CD4-positive, CD25-positive, alpha-beta regulatory T cell (primary cell): ENCODE measurements around the gene ARHGAP25. TPM values are rescaled to one million over a fixed set of nuclear protein-coding genes. Genes with fewer than 3 reads are reported as not detected.

Source experiments
- ATAC-seq, 2 donors: fragments of 150-1000 bp; cut with Tn5 transposase; one replicate each; pipeline ENCODE4 v1.10.0; 2021; ENCODE audit warnings: low read depth in 2 of 2, moderate number of reproducible peaks in 2 of 2, moderate library complexity in 1 of 2
- DNase-seq, 3 donors: peaks; one replicate each; pipeline versions ENCODE4 v3.0.0 to v3.0.0-alpha.2; 2012 to 2022; ENCODE audit warnings: mixed read lengths in 1 of 3
- H3K27ac ChIP-seq: one replicate; pipeline ENCODE4 v1.7.0; 2013; ENCODE audit warnings: mild to moderate bottlenecking, low read length; ENCODE audit not compliant: insufficient read depth, poor library complexity, severe bottlenecking
- H3K27me3 ChIP-seq: one replicate; pipeline ENCODE4 v1.7.0; 2013; ENCODE audit warnings: low read length; ENCODE audit not compliant: control insufficient read depth, insufficient read depth
- H3K36me3 ChIP-seq: one replicate; pipeline ENCODE4 v1.7.0; 2013; ENCODE audit warnings: mild to moderate bottlenecking, low read length, moderate library complexity; ENCODE audit not compliant: control insufficient read depth, insufficient read depth
- H3K4me1 ChIP-seq: 2 replicates; pipeline ENCODE4 v1.7.0; 2013; ENCODE audit warnings: mild to moderate bottlenecking, low read length; ENCODE audit not compliant: insufficient read depth, control insufficient read depth, poor library complexity, severe bottlenecking
- H3K4me3 ChIP-seq: one replicate; pipeline ENCODE4 v1.7.0; 2013; ENCODE audit warnings: low read depth, mild to moderate bottlenecking, low read length, moderate library complexity
- H3K9me3 ChIP-seq, 2 experiments: 1 replicate in 1 of 2; 2 replicates in 1 of 2; pipeline ENCODE4 v1.7.0; 2013; ENCODE audit warnings: low read length in 2 of 2, mild to moderate bottlenecking in 1 of 2, moderate library complexity in 1 of 2; ENCODE audit not compliant: control insufficient read depth in 2 of 2
- H3K27ac Mint-ChIP-seq, 3 donors: one replicate each; pipeline ENCODE4 v1.8.0; 2020 to 2022; ENCODE audit warnings: mild to moderate bottlenecking in 3 of 3, mixed read lengths in 3 of 3, moderate library complexity in 2 of 3
- H3K27me3 Mint-ChIP-seq: one replicate; pipeline ENCODE4 v1.8.0; 2022; ENCODE audit warnings: mild to moderate bottlenecking, mixed read lengths
- H3K36me3 Mint-ChIP-seq: one replicate; pipeline ENCODE4 v1.8.0; 2020; ENCODE audit warnings: mixed read lengths
- H3K4me1 Mint-ChIP-seq, 4 donors: one replicate each; pipeline ENCODE4 v1.8.0; 2020 to 2022; ENCODE audit warnings: mixed read lengths in 4 of 4, mild to moderate bottlenecking in 1 of 4
- H3K4me3 Mint-ChIP-seq, 4 donors: one replicate each; pipeline ENCODE4 v1.8.0; 2020 to 2022; ENCODE audit warnings: mild to moderate bottlenecking in 4 of 4, mixed read lengths in 4 of 4, moderate library complexity in 3 of 4
- H3K9me3 Mint-ChIP-seq, 7 donors: one replicate each; pipeline ENCODE4 v1.8.0; 2020 to 2022; ENCODE audit warnings: mixed read lengths in 7 of 7, mild to moderate bottlenecking in 3 of 7, moderate library complexity in 2 of 7
- polyA plus RNA-seq, 4 donors: library from polyadenylated mRNA; unstranded; fragments of 300-500 nt; fragmentation: Illumina TruSeq; gene quantifications; one replicate each; pipeline ENCODE4 v1.2.3, GENCODE V29; 2021
- total RNA-seq: library from RNA; stranded (reverse); gene quantifications from one replicate; pipeline ENCODE4 v1.2.3, GENCODE V29; 2022

Gene ARHGAP25
- total and polyA plus RNA-seq, 5 donors from 2014 or later, result 97.8 to 148 (median 135) TPM

DNA sequence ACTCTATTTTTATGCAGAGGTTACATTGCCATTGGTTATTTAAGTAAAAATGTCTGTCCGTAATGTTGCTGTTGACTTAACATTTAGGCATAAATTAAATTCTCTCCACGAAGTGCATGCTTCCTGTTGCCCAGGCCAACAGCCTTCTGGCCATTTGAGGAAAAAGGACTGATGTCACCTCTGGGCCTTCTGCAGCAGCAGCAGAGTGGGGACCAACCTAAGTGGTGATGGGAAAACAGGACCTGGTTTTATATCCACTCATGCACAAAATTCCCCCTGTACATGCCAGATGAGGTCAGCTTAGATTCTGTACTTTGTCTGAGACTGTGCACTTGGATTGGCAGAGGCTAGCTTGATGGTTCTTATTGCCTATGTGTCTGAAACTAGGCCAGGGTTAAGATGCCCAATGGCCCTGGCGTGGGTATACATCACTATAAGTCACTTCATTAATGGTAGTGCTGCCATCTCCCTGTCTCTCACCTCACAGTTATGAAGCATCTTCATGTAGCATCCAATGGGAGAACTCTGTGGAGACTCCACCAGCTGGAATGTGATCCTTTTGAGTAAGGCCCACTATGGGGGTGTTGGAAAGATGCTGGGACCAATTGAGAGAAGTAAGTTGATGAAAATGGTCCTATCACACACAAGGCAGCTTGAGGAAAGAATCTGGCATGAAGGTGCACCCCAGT lies 4.4 kb downstream of the ARHGAP25 start:
- Mint-ChIP-seq H3K36me3 (peaks cover 22% of the 10 kb centered on the region), H3K27ac (peak overlapping the region in 2 of 3 donors; percentile 91 to 99), H3K9me3 (no peaks in the 10 kb centered on the region), H3K27me3 (no peaks in the 10 kb centered on the region), H3K4me1 (peaks cover 26 to 63% (median 53%) of the 10 kb centered on the region in 4 donors), H3K4me3 (no peak overlapping the region)
- Histone ChIP-seq H3K27ac (peak overlapping the region; percentile 88), H3K4me3 (peak overlapping the region; percentile 100), H3K9me3 (no peaks in the 10 kb centered on the region), H3K27me3 (no peaks in the 10 kb centered on the region), H3K36me3 (peaks cover 11% of the 10 kb centered on the region), H3K4me1 (peaks cover 86% of the 10 kb centered on the region)
- ATAC-seq (no peak), DNase-seq (no peak)

DNA sequence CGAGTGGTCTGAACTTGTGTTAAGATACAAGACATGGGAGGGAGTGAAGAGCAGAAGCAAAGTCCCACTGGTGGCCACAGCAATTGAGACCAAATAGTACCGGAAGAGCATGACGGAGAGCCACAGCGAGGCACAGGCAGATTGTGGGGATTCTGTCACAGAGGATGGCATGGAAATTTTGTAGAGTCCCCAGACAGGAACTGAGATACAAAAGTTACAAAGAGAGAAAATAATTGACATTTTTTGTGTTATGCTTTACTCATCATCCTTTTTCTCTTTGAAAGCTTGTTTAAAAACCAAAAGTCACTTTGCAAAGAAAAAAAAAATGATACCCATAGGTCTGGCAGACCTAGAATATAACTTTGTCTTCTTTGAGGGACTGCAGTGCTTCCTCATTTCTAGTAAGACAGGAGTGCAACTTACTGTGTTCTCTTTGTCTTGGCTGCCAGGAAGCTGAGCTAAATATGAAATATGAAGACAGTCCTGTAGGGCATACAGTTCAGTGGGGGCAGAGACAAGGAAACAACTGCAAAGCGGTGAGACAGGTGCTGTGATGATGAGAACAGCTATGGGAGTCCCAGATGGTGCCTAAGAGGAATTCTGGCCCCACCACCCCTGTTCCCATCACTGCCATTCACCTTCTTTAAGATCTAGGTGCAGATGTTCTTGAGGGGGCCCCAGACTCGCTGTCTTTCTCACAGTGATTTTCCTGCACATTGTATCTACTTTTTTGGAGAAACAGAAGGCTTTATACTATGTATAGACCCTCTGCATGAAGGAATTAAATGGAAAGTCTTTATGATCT lies 5.2 kb downstream of the ARHGAP25 start:
- H3K4me3 ChIP-seq, result peak overlapping the region; percentile 100
- H3K27me3 ChIP-seq, result no peaks in the 10 kb centered on the region
- H3K36me3 ChIP-seq, result peaks cover 12% of the 10 kb centered on the region
- H3K4me1 Mint-ChIP-seq, result peaks cover 32 to 71% (median 61%) of the 10 kb centered on the region in 4 donors
- H3K36me3 Mint-ChIP-seq, result peaks cover 22% of the 10 kb centered on the region
- H3K27ac ChIP-seq, result peak overlapping the region; percentile 88
- no peak overlapping the region for H3K4me3 Mint-ChIP-seq
- H3K9me3 Mint-ChIP-seq, result no peaks in the 10 kb centered on the region
- DNase-seq (no peak), ATAC-seq (no peak)
- no peaks in the 10 kb centered on the region for H3K27me3 Mint-ChIP-seq
- H3K4me1 ChIP-seq, result peaks cover 86% of the 10 kb centered on the region
- no peaks in the 10 kb centered on the region for H3K9me3 ChIP-seq
- peak overlapping the region in 2 of 3 donors; percentile 91 to 99 for H3K27ac Mint-ChIP-seq

DNA sequence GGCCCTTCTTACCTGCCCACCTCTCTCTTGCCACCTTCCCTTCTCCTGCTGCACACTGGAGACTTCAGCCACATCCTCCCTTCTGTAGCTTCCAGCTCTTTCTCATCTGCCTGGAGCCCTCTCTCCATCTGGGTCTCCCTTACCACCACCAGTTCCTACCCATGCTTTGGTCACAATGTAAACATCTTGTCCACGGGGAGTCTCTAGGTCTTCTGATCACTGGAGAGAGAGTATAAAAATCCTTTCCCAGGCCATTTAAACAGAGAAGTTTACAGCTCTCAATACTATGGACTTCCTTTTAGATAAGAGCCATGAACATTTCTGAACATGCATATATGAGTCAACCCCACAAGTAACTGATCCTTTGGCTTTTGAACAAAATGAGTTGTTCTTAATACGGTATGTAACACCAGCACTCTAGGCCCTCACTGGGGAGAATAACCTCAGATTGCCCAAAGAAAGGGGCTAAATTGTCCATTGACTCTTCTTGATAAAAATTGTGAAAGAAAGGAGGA lies 5.8 kb downstream of the ARHGAP25 start:
- peak overlapping the region in 2 of 3 donors; percentile 91 to 99 for H3K27ac Mint-ChIP-seq
- Histone ChIP-seq H3K27me3 (no peaks in the 10 kb centered on the region), H3K4me3 (peak overlapping the region; percentile 100)

DNA sequence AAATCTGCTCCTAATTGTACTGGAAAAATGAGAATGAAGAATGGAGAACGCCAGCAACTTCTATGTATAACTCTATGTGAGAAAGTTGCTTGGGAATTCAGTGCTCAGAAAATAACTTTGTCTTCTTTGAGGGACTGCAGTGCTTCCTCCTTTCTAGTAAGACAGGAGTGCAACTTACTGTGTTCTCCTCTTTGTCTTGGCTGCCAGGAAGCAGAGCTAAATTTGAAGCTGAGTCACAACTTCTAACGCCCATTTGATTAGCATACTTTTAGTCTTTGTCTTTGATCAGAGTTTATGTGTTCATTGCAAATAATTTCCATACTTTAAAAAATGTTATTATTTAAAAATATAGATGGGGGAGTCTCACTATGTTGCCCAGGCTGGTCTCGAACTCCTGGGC lies 6.6 kb downstream of the ARHGAP25 start:
- Mint-ChIP-seq H3K27me3 (no peaks in the 10 kb centered on the region), H3K4me1 (peaks cover 40 to 85% (median 75%) of the 10 kb centered on the region in 4 donors), H3K27ac (peak overlapping the region in 2 of 3 donors; percentile 91 to 99), H3K4me3 (no peak overlapping the region), H3K9me3 (no peaks in the 10 kb centered on the region), H3K36me3 (peaks cover 32% of the 10 kb centered on the region)
- H3K4me1 ChIP-seq, result peaks cover 98% of the 10 kb centered on the region
- H3K4me3 ChIP-seq, result peak overlapping the region; percentile 100
- peaks cover 27% of the 10 kb centered on the region for H3K36me3 ChIP-seq
- no peaks in the 10 kb centered on the region for H3K27me3 ChIP-seq
- no peaks in the 10 kb centered on the region for H3K9me3 ChIP-seq
- DNase-seq, result peak in 1 of 3 donors; percentile 67
- peak; percentile 54 to 56 for ATAC-seq
- peak overlapping the region; percentile 88 for H3K27ac ChIP-seq

More for the DNA sequence above, 5.8 kb downstream of the ARHGAP25 start:
- Histone ChIP-seq H3K9me3 (no peaks in the 10 kb centered on the region), H3K27ac (peak overlapping the region; percentile 88), H3K4me1 (peaks cover 90% of the 10 kb centered on the region), H3K36me3 (peaks cover 19% of the 10 kb centered on the region)
- ATAC-seq (peak; percentile 20 to 29), DNase-seq (no peak)
- H3K9me3 Mint-ChIP-seq, result no peaks in the 10 kb centered on the region
- H3K4me3 Mint-ChIP-seq, result no peak overlapping the region
- H3K36me3 Mint-ChIP-seq, result peaks cover 25% of the 10 kb centered on the region
- H3K27me3 Mint-ChIP-seq, result no peaks in the 10 kb centered on the region
- H3K4me1 Mint-ChIP-seq, result peaks cover 38 to 77% (median 67%) of the 10 kb centered on the region in 4 donors

- Mint-ChIP-seq H3K27ac (peak overlapping the region in 2 of 3 donors; percentile 85 to 88), H3K4me1 (peaks cover 40 to 91% (median 77%) of the 10 kb centered on the region in 4 donors), H3K27me3 (no peaks in the 10 kb centered on the region), H3K4me3 (peak overlapping the region in 3 of 4 donors; percentile 62 to 81 (median 69)), H3K36me3 (peaks cover 34% of the 10 kb centered on the region), H3K9me3 (no peaks in the 10 kb centered on the region)
- H3K27me3 ChIP-seq, result no peaks in the 10 kb centered on the region
- no peaks in the 10 kb centered on the region for H3K9me3 ChIP-seq
- peak overlapping the region; percentile 88 for H3K27ac ChIP-seq
- peaks cover 30% of the 10 kb centered on the region for H3K36me3 ChIP-seq
- DNase-seq (no peak), ATAC-seq (no peak)
- peak overlapping the region; percentile 100 for H3K4me3 ChIP-seq
- H3K4me1 ChIP-seq, result peaks cover 99% of the 10 kb centered on the region
These were observed 7.2 kb downstream of the ARHGAP25 start for GRCh38 chr2:68741805-68742306.

- no peaks in the 10 kb centered on the region for H3K27me3 ChIP-seq
- Mint-ChIP-seq H3K36me3 (peaks cover 43% of the 10 kb centered on the region), H3K9me3 (no peaks in the 10 kb centered on the region), H3K27me3 (no peaks in the 10 kb centered on the region), H3K27ac (peak overlapping the region; percentile 78 to 93 (median 92)), H3K4me1 (peaks cover 40 to 94% (median 83%) of the 10 kb centered on the region in 4 donors), H3K4me3 (peak overlapping the region in 3 of 4 donors; percentile 70 to 78 (median 76))
- H3K4me1 ChIP-seq, result peaks cover 99% of the 10 kb centered on the region
- peaks cover 37% of the 10 kb centered on the region for H3K36me3 ChIP-seq
- H3K27ac ChIP-seq, result peak overlapping the region; percentile 88
- DNase-seq, result no peak
- no peaks in the 10 kb centered on the region for H3K9me3 ChIP-seq
- ATAC-seq, result no peak
- peak overlapping the region; percentile 100 for H3K4me3 ChIP-seq
These were observed 8.2 kb downstream of the ARHGAP25 start for GRCh38 chr2:68742626-68743415.

DNA sequence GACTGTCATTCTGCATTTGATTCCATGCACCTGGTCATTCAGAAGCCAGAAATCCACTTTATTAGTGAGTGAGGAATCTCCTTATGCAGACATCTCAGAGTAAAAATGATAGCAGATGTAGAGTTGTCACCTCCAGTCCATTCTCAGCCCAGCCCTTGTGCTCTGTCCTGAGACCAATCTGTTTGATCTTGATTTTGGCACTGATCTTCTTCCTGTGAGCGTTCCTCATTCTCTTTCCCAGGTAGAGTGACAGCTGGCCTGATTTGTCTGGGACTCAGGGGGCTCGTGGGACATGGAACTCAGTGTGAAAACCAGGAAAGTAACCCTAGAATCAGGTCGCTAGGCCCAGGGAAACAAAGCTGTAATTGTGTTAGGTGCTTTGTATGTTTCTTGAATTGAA lies 8.9 kb downstream of the ARHGAP25 start:
- Histone ChIP-seq H3K4me3 (peak overlapping the region; percentile 100), H3K9me3 (no peaks in the 10 kb centered on the region), H3K36me3 (peaks cover 43% of the 10 kb centered on the region), H3K27ac (peak overlapping the region; percentile 88), H3K27me3 (no peaks in the 10 kb centered on the region), H3K4me1 (peaks cover 99% of the 10 kb centered on the region)
- H3K27me3 Mint-ChIP-seq, result no peaks in the 10 kb centered on the region
- no peaks in the 10 kb centered on the region for H3K9me3 Mint-ChIP-seq
- DNase-seq (no peak), ATAC-seq (no peak)
- H3K27ac Mint-ChIP-seq, result peak overlapping the region; percentile 78 to 93 (median 92)
- H3K4me3 Mint-ChIP-seq, result peak overlapping the region in 3 of 4 donors; percentile 27 to 76 (median 70)
- peaks cover 45 to 94% (median 84%) of the 10 kb centered on the region in 4 donors for H3K4me1 Mint-ChIP-seq
- peaks cover 46% of the 10 kb centered on the region for H3K36me3 Mint-ChIP-seq
